ENCODE results near the gene TRAPPC5.
"Not testable (repeated sequence)": the region's sequence is repeated elsewhere in the genome, so short reads cannot be mapped to it uniquely, and the experiment has no call there.

Gene TRAPPC5

GRCh38 chr19:7641290-7642276, 39.0 kb upstream of the TRAPPC5 start:
- DNase-seq (ENCODE audit: low read depth in 2 of 2), result no peak
- TF ChIP-seq, protein P1, sequence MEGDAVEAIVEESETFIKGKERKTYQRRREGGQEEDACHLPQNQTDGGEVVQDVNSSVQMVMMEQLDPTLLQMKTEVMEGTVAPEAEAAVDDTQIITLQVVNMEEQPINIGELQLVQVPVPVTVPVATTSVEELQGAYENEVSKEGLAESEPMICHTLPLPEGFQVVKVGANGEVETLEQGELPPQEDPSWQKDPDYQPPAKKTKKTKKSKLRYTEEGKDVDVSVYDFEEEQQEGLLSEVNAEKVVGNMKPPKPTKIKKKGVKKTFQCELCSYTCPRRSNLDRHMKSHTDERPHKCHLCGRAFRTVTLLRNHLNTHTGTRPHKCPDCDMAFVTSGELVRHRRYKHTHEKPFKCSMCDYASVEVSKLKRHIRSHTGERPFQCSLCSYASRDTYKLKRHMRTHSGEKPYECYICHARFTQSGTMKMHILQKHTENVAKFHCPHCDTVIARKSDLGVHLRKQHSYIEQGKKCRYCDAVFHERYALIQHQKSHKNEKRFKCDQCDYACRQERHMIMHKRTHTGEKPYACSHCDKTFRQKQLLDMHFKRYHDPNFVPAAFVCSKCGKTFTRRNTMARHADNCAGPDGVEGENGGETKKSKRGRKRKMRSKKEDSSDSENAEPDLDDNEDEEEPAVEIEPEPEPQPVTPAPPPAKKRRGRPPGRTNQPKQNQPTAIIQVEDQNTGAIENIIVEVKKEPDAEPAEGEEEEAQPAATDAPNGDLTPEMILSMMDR (IDR thresholded peaks at IDR 0.05; ENCODE audit: low read depth, low read length), result no peak
- H3K4me3 ChIP-seq (replicated peaks in 1 of 2; ENCODE audit: low read depth in 2 of 2, low read length in 2 of 2), result no peak overlapping the region

- H3K4me3 ChIP-seq (replicated peaks in 1 of 2; ENCODE audit: low read depth in 2 of 2, low read length in 2 of 2), result no peak overlapping the region
- TF ChIP-seq, protein P1 (IDR thresholded peaks at IDR 0.05; ENCODE audit: low read depth, low read length), result no peak
- DNase-seq (ENCODE audit: low read depth in 2 of 2), result no peak
These were observed 38.2 kb upstream of the TRAPPC5 start for GRCh38 chr19:7642295-7643030.

- no peak for DNase-seq (ENCODE audit: low read depth in 2 of 2)
- TF ChIP-seq, protein P1 (IDR thresholded peaks at IDR 0.05; ENCODE audit: low read depth, low read length), result no peak
- H3K4me3 ChIP-seq (replicated peaks in 1 of 2; ENCODE audit: low read depth in 2 of 2, low read length in 2 of 2), result no peak overlapping the region
These were observed 37.6 kb upstream of the TRAPPC5 start for GRCh38 chr19:7643031-7643415.

DNA sequence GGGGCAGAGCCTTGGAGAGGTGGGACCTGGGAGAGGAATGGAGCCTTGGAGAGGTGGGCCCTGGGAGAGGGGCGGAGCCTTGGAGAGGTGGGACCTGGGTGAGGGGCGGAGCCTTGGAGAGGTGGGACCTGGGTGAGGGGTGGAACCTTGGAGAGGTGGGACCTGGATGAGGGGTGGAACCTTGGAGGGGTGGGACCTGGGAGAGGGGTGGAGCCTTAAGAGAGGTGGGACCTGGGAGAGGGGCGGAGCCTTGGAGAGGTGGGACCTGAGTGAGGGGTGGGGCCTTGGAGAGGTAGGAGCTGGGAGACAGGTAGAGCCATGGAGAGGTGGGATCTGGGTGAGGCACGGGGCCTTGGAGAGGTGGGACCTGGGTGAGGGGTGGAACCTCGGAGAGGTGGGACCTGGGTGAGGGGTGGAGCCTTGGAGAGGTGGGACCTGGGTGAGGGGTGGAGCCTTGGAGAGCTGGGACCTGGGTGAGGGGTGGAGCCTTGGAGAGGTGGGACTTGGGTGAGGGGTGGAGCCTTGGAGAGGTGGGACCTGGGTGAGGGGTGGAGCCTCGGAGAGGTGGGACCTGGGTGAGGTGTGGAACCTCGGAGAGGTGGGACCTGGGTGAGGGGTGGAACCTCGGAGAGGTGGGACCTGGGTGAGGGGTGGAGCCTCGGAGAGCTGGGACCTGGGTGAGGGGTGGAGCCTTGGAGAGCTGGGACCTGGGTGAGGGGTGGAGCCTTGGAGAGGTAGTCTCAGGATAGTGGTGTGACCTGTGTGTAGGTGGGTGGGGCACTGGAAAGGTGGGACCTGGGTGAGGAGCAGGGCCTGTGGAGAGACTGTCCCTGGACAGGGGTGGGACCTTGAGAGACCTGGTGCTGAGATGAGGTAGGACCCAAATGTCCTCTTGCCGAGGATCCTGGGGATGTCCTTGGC, 36.7 kb upstream of the TRAPPC5 start:
- DNase-seq (ENCODE audit: low read depth in 2 of 2); H3K4me3 ChIP-seq (replicated peaks in 1 of 2; ENCODE audit: low read depth in 2 of 2, low read length in 2 of 2): not testable (repeated sequence)

DNA sequence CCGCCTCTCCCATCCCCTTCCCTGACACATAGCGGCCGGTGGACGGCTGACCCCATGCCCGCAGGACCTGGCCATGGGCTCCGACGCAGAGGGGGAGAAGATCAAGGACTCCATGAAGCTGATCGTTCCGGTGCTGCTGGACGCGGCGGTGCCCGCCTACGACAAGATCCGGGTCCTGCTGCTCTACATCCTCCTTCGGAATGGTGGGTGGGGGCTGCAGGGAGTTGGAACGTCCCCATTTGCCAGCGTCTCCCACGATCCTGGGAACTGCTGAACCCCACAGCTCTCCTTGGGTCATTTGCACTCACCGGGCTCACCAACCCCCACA, 36.1 kb upstream of the TRAPPC5 start:
- no peak for DNase-seq (ENCODE audit: low read depth in 2 of 2)
- TF ChIP-seq, protein P1 (IDR thresholded peaks at IDR 0.05; ENCODE audit: low read depth, low read length), result no peak

DNA sequence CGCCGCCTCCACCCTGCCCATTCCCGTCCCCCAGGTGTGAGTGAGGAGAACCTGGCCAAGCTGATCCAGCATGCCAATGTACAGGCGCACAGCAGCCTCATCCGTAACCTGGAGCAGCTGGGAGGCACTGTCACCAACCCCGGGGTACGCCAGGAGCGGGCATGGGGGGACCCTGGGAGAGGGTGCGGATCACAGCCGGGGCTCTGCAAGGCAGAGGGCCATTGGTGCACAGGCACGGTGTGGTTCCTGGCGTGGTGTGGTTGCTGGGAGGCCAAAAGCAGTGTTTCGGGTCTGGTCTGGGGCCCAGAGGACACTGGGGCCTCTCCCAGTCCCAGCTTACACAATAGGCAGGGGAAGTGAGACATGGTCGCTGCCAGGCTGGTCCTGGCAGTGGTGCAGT, 35.5 kb upstream of the TRAPPC5 start:
- DNase-seq (ENCODE audit: low read depth in 2 of 2), result no peak
- H3K4me3 ChIP-seq (replicated peaks in 1 of 2; ENCODE audit: low read depth in 2 of 2, low read length in 2 of 2), result no peak overlapping the region
- TF ChIP-seq, protein P1 (IDR thresholded peaks at IDR 0.05; ENCODE audit: low read depth, low read length), result no peak

More for the DNA sequence above, 36.1 kb upstream of the TRAPPC5 start:
- H3K4me3 ChIP-seq (replicated peaks in 1 of 2; ENCODE audit: low read depth in 2 of 2, low read length in 2 of 2), result no peak overlapping the region
